Measurements from ENCODE around the gene NET1.

GRCh38 chr10:5362873-5363272 lies 49.5 kb upstream of the NET1 start:
- TF ChIP-seq YY1 (IDR thresholded peaks at IDR 0.05; ENCODE audit: insufficient read depth, insufficient read length) (no peak), ZNF274 (IDR thresholded peaks at IDR 0.05; ENCODE audit: low read depth, low read length) (no peak)

Data from NT2/D1 (cell line).